H1 (cell line): ENCODE data around the gene RPTOR. TPM values are rescaled to one million over a fixed set of nuclear protein-coding genes. Genes with fewer than 3 reads are reported as not detected.

Source experiments
- CHD1 ChIP-seq: IDR thresholded peaks from 2 replicates; pipeline ENCODE4 v1.6.1; 2012; ENCODE audit warnings: low read depth, low read length, improper control_type of control experiment
- HDAC2 ChIP-seq, 2 experiments: fragments of 300-600 bp in 1 of 2; sonication (generic) in 1 of 2; IDR thresholded peaks; 2 replicates each; pipeline ENCODE4 v1.6.1; 2011 to 2012; ENCODE audit warnings: low read depth in 2 of 2, low read length in 2 of 2, mild to moderate bottlenecking in 2 of 2, moderate library complexity in 2 of 2, borderline replicate concordance in 1 of 2, inconsistent platforms in 1 of 2
- SP1 ChIP-seq: IDR thresholded peaks from 2 replicates; pipeline ENCODE4 v1.6.1; 2011; ENCODE audit warnings: low read depth, low read length
- SP4 ChIP-seq: IDR thresholded peaks from 2 replicates; pipeline ENCODE4 v1.6.1; 2012; ENCODE audit warnings: low read length, inconsistent platforms
- ZNF274 ChIP-seq: IDR thresholded peaks from 2 replicates; pipeline ENCODE4 v1.7.0; 2012; ENCODE audit warnings: low read length, borderline replicate concordance; ENCODE audit errors: extremely low read depth
- polyA plus RNA-seq, 7 experiments: library from polyadenylated mRNA; depleted of rRNA in 3 of 7; stranded (reverse) in 5 of 7; unstranded in 2 of 7; fragments of >200 nt in 5 of 7; fragments of 200-250 nt in 2 of 7; gene quantifications; 1 replicate in 5 of 7; 2 replicates in 1 of 7; 4 replicates in 1 of 7; pipeline versions ENCODE4 v1.2.1 to v1.2.3, GENCODE V29; 2011 to 2013; ENCODE audit warnings: missing spikeins in 2 of 7, mixed read lengths in 2 of 7
- total RNA-seq: library from RNA; stranded (reverse); fragmentation: NEBNext Ultra II Directional; extraction: Animal tissue kit (Norgen Biotek cat#: 25700); gene quantifications from 2 replicates; pipeline ENCODE4 v1.2.1, GENCODE V29; 2021
- TF ChIP-seq, protein P1 (sequence below): fragments of 300-600 bp; sonication (generic); IDR thresholded peaks from 2 replicates; pipeline ENCODE4 v1.7.1; 2012; ENCODE audit warnings: low read length, moderate library complexity, mild to moderate bottlenecking, inconsistent platforms; ENCODE audit not compliant: insufficient replicate concordance
- TF ChIP-seq, protein P2 (sequence below): IDR thresholded peaks from 2 replicates; pipeline ENCODE4 v1.6.1; 2012; ENCODE audit warnings: low read length, inconsistent platforms

RPTOR gene
- total and polyA plus RNA-seq, 2 of the 8 experiments (the other 6 are each of a cell fraction or from before 2014, with no cell fraction given), result 6.9 to 28.7 TPM

DNA sequence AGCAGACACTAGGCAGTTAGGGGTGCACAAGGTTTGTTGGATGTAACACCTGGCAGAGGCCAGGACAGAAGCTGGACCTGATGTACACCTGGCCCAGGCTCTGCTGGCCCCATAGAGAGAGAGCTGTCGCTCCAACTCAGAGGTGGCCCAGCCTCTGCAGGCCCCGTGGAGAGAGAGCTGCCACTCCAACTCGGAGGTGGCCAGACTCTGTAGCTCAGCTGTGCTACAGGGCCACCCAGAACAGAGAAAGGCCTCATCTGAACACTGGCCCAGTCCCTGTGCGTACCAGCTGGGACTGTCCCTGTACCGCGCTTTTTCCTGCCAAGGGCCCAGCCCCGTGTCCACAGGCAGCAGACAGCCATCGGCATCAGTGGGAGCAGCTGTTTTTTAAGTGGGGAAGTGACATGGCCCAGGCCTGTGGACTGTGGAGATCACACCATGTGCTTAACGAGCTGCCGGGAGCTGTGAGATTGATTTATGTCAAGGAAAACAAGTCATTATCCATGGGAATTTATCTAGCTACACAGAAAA lies 270.6 kb downstream of the RPTOR start (continued):
- TF ChIP-seq, protein P1, sequence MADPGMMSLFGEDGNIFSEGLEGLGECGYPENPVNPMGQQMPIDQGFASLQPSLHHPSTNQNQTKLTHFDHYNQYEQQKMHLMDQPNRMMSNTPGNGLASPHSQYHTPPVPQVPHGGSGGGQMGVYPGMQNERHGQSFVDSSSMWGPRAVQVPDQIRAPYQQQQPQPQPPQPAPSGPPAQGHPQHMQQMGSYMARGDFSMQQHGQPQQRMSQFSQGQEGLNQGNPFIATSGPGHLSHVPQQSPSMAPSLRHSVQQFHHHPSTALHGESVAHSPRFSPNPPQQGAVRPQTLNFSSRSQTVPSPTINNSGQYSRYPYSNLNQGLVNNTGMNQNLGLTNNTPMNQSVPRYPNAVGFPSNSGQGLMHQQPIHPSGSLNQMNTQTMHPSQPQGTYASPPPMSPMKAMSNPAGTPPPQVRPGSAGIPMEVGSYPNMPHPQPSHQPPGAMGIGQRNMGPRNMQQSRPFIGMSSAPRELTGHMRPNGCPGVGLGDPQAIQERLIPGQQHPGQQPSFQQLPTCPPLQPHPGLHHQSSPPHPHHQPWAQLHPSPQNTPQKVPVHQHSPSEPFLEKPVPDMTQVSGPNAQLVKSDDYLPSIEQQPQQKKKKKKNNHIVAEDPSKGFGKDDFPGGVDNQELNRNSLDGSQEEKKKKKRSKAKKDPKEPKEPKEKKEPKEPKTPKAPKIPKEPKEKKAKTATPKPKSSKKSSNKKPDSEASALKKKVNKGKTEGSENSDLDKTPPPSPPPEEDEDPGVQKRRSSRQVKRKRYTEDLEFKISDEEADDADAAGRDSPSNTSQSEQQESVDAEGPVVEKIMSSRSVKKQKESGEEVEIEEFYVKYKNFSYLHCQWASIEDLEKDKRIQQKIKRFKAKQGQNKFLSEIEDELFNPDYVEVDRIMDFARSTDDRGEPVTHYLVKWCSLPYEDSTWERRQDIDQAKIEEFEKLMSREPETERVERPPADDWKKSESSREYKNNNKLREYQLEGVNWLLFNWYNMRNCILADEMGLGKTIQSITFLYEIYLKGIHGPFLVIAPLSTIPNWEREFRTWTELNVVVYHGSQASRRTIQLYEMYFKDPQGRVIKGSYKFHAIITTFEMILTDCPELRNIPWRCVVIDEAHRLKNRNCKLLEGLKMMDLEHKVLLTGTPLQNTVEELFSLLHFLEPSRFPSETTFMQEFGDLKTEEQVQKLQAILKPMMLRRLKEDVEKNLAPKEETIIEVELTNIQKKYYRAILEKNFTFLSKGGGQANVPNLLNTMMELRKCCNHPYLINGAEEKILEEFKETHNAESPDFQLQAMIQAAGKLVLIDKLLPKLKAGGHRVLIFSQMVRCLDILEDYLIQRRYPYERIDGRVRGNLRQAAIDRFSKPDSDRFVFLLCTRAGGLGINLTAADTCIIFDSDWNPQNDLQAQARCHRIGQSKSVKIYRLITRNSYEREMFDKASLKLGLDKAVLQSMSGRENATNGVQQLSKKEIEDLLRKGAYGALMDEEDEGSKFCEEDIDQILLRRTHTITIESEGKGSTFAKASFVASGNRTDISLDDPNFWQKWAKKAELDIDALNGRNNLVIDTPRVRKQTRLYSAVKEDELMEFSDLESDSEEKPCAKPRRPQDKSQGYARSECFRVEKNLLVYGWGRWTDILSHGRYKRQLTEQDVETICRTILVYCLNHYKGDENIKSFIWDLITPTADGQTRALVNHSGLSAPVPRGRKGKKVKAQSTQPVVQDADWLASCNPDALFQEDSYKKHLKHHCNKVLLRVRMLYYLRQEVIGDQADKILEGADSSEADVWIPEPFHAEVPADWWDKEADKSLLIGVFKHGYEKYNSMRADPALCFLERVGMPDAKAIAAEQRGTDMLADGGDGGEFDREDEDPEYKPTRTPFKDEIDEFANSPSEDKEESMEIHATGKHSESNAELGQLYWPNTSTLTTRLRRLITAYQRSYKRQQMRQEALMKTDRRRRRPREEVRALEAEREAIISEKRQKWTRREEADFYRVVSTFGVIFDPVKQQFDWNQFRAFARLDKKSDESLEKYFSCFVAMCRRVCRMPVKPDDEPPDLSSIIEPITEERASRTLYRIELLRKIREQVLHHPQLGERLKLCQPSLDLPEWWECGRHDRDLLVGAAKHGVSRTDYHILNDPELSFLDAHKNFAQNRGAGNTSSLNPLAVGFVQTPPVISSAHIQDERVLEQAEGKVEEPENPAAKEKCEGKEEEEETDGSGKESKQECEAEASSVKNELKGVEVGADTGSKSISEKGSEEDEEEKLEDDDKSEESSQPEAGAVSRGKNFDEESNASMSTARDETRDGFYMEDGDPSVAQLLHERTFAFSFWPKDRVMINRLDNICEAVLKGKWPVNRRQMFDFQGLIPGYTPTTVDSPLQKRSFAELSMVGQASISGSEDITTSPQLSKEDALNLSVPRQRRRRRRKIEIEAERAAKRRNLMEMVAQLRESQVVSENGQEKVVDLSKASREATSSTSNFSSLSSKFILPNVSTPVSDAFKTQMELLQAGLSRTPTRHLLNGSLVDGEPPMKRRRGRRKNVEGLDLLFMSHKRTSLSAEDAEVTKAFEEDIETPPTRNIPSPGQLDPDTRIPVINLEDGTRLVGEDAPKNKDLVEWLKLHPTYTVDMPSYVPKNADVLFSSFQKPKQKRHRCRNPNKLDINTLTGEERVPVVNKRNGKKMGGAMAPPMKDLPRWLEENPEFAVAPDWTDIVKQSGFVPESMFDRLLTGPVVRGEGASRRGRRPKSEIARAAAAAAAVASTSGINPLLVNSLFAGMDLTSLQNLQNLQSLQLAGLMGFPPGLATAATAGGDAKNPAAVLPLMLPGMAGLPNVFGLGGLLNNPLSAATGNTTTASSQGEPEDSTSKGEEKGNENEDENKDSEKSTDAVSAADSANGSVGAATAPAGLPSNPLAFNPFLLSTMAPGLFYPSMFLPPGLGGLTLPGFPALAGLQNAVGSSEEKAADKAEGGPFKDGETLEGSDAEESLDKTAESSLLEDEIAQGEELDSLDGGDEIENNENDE, result no peak
- TF ChIP-seq CHD1 (no peak), HDAC2 (IDR thresholded peaks at IDR 0.05; ENCODE audit: borderline replicate concordance in 1 of 2, low read depth in 2 of 2, low read length in 2 of 2) (no peak), SP1 (no peak), ZNF274 (no peak), SP4 (no peak)
- TF ChIP-seq, protein P2, sequence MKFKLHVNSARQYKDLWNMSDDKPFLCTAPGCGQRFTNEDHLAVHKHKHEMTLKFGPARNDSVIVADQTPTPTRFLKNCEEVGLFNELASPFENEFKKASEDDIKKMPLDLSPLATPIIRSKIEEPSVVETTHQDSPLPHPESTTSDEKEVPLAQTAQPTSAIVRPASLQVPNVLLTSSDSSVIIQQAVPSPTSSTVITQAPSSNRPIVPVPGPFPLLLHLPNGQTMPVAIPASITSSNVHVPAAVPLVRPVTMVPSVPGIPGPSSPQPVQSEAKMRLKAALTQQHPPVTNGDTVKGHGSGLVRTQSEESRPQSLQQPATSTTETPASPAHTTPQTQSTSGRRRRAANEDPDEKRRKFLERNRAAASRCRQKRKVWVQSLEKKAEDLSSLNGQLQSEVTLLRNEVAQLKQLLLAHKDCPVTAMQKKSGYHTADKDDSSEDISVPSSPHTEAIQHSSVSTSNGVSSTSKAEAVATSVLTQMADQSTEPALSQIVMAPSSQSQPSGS, result no peak
- TF ChIP-seq, all 59 proteins: peak for 0
